ENCODE data around the gene ROR1.
"Not testable (repeated sequence)": the region's sequence is repeated elsewhere in the genome, so short reads cannot be mapped to it uniquely, and the experiment has no call there.

Gene ROR1

DNA sequence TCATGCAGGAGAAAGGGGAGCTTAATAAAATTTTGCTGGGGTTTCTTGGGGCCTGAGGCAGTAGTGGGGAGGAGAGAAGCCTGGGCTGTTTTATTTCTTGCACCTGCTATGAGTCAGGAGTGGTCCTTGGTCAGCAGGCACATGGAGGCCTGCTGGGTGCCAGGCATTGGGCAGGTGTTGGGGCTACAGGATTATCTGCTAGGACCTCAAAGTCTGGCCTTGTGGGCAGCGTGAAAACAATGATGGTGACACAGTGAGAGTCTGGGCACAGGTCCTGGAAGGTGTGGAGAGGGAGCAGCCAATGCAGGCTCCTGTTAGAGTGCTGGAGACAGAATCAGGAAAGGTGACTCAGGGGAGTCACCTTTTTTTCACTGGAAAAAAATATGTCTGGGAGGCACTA is 17.2 kb downstream of the ROR1 start:
- in situ Hi-C loops (cut with MboI; ENCODE audit: low sequenced_read_pairs) = no loop called here

- in situ Hi-C loops (cut with MboI; ENCODE audit: low sequenced_read_pairs) = no loop called here
These were observed 18.3 kb downstream of the ROR1 start for GRCh38 chr1:63792152-63792551.

- in situ Hi-C loops (cut with MboI; ENCODE audit: low sequenced_read_pairs) = no loop called here
These were observed 20.0 kb downstream of the ROR1 start for GRCh38 chr1:63793741-63794240.

DNA sequence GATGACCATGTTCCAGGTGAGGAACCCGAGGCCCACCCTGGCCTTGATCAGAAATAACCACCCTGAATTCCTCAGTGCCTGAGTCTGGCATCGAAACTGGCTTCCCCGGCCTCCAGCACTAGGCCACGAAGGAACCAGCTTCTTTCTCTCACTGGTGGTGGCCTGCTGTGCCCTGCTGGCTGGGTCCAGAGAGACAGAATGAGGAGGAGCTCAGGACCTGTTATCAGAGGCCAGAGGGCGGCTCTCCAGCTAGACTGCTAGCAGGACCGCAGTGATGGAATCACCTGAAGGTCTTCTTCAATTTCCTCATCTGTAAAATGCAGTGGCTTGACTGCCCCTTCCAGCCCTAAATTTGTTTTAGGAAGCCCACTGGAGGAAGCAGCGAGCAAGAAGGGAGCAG is 20.5 kb downstream of the ROR1 start:
- in situ Hi-C loops (cut with MboI; ENCODE audit: low sequenced_read_pairs) = no loop called here

DNA sequence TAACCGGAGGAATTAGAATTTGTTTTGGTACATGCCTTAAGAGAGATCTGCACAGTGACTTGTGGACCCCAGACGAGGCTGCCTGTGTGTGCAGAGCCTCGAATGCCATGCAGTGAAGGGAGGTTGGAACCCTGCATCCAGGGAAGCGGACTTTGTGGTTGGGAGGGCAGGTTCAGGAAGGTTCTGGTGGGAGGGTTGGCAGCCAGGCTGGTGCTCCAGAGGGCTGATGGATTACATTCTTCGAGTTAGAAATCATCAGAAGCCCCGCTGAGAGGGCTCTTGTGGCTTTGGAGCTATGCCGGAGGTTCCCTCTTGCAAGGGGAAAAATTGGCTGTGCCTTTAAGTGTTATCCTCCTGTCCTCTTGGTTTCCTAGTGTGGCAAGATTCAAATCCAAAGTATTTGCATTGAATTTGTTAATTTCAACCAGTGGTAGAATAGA is 21.1 kb downstream of the ROR1 start:
- in situ Hi-C loops (cut with MboI; ENCODE audit: low sequenced_read_pairs) = no loop called here

DNA sequence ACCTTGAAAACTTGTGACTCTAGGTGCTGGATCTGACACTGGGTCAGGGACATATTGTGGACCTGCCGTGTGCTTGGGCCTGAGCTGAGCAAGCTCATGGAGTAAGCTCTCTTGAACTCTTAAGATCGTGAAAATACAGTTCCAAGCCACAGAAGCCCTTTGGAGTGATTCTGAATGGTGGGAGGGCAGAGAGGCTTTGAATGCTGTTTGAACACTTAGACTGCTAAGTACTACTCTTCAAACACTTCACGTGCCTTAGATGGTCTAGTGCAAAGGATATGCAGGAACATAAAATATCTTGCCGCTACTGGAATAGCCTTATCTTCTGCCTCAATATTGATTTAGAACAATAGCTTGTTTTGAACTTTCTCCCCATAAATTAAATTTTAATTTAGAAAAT is 21.6 kb downstream of the ROR1 start:
- in situ Hi-C loops (cut with MboI; ENCODE audit: low sequenced_read_pairs) = no loop called here

- in situ Hi-C loops (cut with MboI; ENCODE audit: low sequenced_read_pairs) = no loop called here
These were observed 23.4 kb downstream of the ROR1 start for GRCh38 chr1:63797056-63797726.

DNA sequence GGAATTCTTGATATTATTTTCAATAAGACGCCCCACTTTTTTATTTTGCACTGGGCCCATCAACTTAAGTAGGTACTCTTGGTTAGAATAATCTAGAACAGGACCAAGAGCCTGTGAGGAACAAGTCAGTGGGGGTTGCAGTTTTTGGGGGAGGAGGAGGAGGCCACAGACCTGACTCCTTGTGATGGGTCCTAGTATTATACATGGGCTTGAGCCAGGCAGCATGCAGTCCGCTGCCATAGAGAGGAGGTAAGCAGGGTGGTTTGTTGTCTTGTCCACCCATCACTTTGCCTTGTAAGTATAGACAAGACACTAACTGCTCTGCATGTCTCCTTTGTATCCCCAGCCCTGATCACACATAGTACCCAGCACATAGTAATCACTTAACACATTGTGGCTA is 24.5 kb downstream of the ROR1 start:
- in situ Hi-C loops (cut with MboI; ENCODE audit: low sequenced_read_pairs) = no loop called here

DNA sequence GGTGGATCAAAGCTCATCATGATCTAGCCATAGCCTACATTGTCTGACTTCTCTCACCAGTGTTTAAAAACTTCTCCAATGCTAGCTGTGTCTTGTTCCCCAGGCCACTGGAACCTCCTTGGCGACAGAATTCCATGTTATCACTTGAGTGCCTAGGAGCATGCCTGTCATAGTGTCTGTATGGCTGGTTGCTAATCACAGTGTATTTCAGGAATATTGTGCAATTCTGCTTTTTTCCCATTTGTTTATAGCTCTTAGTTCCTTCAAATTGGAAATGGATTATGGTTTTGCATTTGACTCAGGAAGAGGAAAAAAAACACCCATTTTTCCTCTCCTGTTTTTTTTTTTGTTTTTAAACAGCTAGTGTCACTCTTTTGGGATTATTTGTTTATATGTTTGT is 25.5 kb downstream of the ROR1 start:
- in situ Hi-C loops (cut with MboI; ENCODE audit: low sequenced_read_pairs) = no loop called here

DNA sequence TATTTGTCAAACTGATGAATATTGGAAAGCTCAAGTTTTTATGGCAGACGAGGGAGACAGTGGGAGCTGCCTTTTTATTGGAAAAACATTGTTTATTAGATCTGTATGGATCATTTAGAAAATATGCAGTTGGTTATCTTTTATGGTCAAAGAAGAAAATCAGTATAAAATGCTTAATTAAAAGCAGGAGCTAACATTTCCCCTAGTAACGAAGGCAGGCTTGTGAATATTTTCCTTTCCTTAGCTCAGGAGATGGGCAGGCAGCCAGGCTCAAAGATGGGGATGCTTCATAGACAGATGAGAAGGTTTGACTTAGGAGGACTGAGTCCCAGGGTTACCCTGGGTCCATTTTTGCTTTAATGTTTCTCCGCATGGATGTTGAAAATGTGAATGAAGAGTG is 26.0 kb downstream of the ROR1 start:
- in situ Hi-C loops (cut with MboI; ENCODE audit: low sequenced_read_pairs) = no loop called here

GRCh38 chr1:63802109-63802508 is 28.3 kb downstream of the ROR1 start:
- in situ Hi-C loops (cut with MboI; ENCODE audit: low sequenced_read_pairs) = no loop called here

DNA sequence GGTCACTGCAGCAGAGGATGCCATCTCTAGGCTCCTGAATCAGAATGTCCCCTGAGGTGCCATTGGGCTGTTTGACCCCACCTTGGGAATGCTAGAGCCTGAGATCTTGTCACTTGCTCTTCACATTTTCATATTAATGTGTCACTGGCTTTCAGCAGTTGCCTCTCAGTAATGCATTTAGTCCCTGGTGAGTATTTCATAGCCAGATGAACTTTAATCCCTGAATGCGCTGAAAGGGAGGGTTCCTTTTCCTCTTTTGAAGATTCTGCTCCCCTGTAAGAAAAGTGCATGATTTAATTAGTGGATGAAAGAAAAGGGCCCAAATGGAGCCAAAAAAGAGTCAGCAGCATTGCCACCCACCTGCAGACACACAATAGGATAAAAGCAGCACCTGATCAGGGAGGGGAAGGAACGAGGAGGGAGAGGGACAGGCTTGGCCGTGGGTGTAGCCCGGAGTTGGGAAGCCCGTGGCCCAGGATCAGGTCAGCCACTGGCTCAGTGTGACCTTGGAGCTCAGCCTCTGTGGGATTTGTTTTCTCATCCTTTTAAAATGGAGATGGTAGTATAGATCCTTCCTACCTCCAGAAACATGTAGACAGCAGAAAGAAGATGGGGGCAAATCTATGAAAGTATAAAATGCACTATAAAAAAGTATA is 31.1 kb downstream of the ROR1 start:
- in situ Hi-C loops (cut with MboI; ENCODE audit: low sequenced_read_pairs) = no loop called here

- in situ Hi-C loops (cut with MboI; ENCODE audit: low sequenced_read_pairs) = no loop called here
These were observed 33.2 kb downstream of the ROR1 start for GRCh38 chr1:63807046-63807445.

- in situ Hi-C loops (cut with MboI; ENCODE audit: low sequenced_read_pairs) = no loop called here
These were observed 37.2 kb downstream of the ROR1 start for GRCh38 chr1:63810936-63811469.

DNA sequence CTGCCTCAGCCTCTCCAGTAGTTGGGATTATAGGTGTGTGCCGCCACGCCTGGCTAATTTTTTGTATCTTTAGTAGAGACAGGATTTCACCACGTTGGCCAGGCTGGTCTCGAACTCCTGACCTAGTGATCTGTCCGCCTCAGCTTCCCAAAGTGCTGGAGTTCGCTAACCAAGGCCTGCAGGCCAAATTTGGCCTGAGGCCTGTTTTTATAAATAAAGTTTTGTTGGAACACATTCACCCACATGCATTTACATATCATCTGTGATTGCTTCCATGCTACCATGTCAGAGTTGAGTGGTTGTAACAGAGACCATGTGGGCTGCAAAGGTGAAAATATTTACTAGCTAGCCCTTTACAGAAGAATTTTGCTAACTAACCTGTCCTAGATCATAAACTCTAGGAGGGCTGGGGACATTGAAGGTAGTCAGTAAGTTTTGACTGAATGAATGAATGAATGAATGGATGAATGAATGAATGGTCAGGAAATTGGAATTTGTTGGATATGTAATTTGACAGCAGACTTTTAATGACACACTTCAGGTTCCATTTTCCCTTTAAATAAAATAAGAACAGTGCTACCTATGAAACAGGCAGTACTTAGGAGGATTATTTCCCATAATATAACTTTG is 38.4 kb downstream of the ROR1 start:
- in situ Hi-C loops (cut with MboI; ENCODE audit: low sequenced_read_pairs) = no loop called here

DNA sequence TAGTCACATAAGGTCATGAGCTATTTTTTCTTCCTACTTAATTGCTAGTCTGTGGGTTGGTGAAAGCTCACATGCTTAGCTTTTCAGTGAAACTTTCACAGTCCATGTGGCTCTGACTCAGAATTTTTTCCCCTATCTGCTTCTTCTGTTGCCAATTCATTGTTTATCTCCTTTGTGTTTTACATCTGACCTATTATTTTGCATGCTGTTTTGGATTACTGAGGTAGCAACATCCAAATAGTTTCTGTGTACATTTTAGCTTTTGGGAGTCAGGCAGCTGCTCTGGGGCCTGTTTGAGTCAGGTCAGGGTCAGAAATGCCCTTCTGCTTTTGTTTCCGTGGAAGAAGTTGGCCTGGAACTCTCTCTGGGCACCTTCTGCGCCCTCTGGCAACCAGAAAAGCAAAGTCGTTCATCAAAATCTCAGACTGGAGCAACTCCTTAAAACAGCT is 40.0 kb downstream of the ROR1 start:
- in situ Hi-C loops (cut with MboI; ENCODE audit: low sequenced_read_pairs) = no loop called here

GRCh38 chr1:63816217-63816815 is 42.5 kb downstream of the ROR1 start:
- in situ Hi-C loops (cut with MboI; ENCODE audit: low sequenced_read_pairs) = not testable (repeated sequence)

DNA sequence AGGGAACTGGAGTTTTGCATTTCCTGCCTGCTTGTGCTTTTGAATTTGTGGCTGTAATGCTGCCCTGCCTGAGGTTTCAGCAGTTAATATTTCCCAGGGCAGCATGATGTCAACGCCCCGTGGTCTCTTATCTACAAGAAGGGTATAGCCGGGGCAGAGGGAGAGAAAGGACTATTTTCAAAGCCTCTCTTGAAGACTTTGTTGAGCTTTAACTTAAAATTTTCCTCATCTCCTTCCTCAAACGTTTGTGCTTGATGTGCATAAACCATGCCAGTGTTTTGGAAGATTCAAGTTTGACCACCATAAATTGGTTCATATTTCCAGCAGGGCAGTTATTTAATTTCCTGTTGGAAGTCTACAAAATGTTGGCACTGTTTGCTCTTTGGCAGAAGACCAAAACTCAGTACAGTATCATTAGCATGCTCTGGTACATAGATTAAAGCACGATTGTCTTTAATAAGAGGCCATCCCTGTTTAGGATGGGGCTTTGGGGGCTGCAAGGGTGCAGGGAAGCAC is 43.4 kb downstream of the ROR1 start:
- in situ Hi-C loops (cut with MboI; ENCODE audit: low sequenced_read_pairs) = no loop called here

DNA sequence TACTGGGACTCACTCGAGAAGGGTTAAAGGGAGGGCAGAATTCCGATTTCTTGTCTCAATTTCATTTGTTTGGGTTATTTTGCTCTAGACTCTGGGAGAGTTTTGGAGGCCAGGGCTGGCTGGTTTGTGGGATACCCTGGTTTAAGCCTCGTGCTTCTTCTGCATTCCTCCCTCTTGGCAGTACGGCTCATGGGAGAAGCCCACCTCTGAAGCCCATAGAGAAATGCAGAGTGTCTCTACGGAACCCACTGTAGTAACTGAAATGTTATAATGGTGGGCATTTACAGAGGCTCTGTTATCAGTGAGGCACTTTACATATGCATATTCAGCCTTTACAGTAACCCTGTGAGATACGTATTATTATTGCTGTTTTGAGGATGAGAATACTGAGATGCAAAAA is 43.9 kb downstream of the ROR1 start:
- in situ Hi-C loops (cut with MboI; ENCODE audit: low sequenced_read_pairs) = no loop called here

- in situ Hi-C loops (cut with MboI; ENCODE audit: low sequenced_read_pairs) = no loop called here
These were observed 44.9 kb downstream of the ROR1 start for GRCh38 chr1:63818567-63819325.
